ENCODE measurements around the gene GRK5.

GRCh38 chr10:119460369-119461195 is 253.2 kb downstream of the GRK5 start:
- no peak for TF ChIP-seq CTCF (IDR thresholded peaks at IDR 0.05; ENCODE audit: poor library complexity, severe bottlenecking)
- TF ChIP-seq TAF1 (IDR thresholded peaks at IDR 0.05; ENCODE audit: low read depth), result no peak
